ENCODE results near the gene ETV6.

DNA sequence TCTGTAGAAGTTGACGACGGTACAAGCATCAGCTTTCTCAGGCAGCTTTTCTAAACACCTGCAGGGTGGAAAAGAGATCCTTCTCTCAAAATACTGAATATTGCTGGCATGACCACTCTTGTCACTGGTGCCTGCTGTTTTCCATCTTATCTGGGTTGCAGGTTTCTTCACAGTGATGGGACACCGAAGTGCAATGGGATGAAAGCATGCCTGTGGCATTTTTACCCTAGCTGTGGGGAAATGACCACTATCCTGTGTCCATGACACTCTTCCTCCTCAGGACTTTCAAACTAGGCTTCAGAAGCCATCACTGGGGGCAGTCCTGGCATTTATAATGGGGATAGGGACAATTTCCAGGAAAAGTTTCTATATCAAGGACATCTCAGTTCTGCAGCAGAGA is 98.5 kb downstream of the ETV6 start:
- TF ChIP-seq CTCF (IDR thresholded peaks at IDR 0.05) (no peak), POLR2A (IDR thresholded peaks at IDR 0.05) (no peak)

Measured in lower leg skin (tissue), 3 donors.